NOMO-1 treated with DMSO at 0.1 percent for 48 hours (cell line): ENCODE results near the gene C1QTNF8.
A peak's percentile ranks its signal among the peaks of the same experiment; 100 is the strongest.
"Not testable (repeated sequence)": the region's sequence is repeated elsewhere in the genome, so short reads cannot be mapped to it uniquely, and the experiment has no call there.

Source experiments
- DNase-seq: peaks from one replicate; lab custom pipeline; 2025; ENCODE audit not compliant: unreplicated experiment; lab: John Stamatoyannopoulos, UW

Gene C1QTNF8

GRCh38 chr16:1094601-1095449 is 1.2 kb downstream of the C1QTNF8 start:
- DNase-seq = no peak

DNA sequence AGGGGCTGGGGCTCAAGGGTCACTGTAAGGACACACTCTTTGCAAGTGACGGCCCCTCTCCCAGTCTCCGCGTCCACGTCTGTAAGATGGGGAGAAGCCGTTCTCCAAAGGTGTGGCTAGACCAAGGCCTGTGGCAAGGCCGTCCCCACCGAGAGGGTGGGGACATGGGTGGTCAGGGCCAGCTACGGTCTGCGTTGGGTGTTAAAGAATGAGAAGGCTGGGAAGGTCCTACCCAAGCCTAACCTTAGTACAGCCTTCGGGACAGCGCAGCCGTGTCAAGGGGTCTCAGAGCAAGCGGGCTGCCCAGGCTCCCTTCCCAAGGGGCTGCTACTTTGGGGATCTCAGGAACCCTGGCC is 1.9 kb downstream of the C1QTNF8 start:
- DNase-seq = peak; percentile 8

- no peak for DNase-seq
Observed at GRCh38 chr16:1093284-1094123, 2.5 kb downstream of the C1QTNF8 start.

DNA sequence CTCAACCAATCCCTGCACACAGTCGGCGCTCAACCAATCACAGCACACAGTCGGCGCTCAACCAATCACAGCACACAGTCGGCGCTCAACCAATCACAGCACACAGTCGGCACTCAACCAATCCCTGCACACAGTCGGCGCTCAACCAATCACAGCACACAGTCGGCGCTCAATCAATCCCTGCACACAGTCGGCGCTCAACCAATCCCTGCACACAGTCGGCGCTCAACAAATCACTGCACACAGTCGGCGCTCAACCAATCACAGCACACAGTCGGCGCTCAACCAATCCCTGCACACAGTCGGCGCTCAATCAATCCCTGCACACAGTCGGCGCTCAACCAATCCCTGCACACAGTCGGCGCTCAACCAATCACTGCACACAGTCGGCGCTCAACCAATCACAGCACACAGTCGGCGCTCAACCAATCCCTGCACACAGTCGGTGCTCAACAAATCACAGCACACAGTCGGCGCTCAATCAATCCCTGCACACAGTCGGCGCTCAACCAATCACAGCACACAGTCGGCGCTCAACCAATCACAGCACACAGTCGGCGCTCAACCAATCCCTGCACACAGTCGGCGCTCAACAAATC is 3.3 kb downstream of the C1QTNF8 start:
- DNase-seq = not testable (repeated sequence)

- no peak for DNase-seq
Observed at GRCh38 chr16:1091992-1092552, 4.0 kb downstream of the C1QTNF8 start.

DNA sequence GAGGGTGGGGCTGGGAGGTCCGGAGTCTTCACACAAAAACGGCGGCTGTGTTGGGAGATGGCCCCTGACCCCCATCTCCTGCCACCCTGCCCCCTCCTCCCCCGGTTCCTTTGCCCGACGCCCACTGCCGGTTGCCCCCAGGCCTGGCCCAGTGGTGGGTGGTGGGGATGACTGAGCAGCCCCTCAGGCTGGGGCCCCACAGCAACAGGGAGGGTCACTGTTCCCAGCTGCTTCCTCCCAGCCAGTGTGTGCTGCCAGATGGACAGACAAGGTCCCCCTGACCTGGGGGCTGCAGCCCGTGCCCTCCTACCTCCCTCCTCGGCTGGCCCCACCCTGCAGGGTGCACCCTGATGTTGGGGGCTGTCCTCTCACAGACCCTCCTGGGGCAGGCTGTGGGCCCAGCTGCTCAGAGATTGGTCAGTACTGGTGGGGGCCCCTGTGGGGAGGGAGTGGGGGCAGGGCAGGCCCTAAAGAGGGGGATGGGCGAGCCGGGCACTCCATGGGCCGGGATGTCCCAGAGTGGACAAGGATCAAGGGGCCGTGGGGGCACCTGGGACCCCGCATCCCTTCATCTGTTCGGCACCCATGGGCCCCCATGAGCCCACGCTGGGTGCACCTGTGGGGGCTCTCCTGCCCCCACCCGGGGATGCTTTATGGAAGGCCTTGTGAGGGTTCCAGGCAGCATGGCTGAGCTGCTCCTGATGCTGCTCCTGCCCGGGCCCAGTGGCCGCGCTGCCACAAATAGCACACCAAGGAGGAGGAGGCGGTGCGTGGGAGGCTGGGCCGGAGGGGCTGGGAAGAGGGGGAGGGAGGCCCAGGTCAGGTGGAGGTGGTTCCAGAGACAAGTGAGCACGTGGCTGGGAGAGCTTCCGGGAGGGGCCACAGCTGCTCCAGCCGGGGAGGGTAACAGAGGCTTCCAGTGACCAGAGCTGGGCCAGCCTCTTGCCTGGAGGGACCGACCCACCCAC is 5.1 kb downstream of the C1QTNF8 start:
- DNase-seq = no peak

DNA sequence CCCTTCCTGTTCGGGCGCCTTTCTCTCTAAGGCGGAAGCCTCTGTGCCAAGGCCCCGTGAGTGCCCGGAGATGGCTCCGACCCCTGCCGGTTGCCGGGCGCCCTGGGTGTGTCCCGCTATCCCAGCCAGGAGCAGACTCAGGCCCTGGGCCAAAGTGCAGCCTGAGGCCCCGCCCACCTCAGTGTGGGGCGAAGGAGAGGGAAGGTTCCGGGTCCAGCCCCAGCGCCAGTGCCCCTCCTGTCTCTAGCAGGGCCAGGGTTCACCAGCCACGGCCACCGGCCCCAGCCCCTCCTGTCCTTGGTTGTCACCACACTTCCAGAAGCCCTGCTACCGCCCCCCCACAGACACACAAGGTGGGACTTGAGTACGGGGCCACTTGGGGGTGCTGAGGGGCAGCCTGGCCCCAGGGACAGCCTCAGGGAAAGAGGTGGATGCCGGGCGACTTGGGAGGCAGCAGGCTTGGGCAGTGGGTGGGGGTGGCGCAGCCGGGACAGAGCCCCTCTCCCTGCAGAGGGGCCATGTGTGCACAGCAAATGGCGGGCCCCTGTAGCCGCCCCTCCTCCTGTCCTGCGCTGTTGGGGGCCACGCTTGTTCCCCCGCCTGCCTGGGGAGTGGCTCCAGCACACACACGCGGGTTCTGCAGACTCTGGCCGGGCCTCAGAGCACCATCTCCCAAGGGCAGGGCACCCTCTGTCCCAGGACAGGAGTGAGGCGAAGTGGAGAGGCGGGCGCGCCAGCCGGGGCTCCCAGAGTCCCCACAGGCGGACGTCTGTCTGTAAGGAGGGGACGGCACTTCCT is 6.0 kb downstream of the C1QTNF8 start:
- no peak for DNase-seq

DNA sequence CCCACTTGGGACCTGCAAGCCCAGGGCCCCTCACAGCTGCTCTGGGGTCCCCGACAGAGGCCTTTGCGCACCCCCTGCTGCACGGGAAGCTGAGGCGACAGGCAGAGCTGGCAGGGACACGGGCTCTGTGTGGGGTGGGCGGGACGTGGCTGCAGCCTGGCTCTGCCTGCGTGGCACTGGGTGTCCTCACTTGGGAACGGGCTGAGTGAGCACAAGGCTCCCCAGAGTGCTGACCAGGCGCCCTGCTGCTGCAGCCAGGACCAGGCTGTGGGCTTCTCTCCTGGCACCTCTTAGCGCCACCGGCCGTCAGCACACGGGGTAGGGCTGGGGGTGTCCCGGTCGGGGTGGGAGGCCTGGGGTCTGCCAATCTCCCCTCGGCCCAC is 6.6 kb downstream of the C1QTNF8 start:
- DNase-seq = no peak

GRCh38 chr16:1088295-1089170 is 7.5 kb downstream of the C1QTNF8 start:
- DNase-seq = no peak

- DNase-seq = not testable (repeated sequence)
Observed at GRCh38 chr16:1086443-1086842, 9.6 kb downstream of the C1QTNF8 start.

GRCh38 chr16:1084971-1085370 is 11.1 kb downstream of the C1QTNF8 start:
- no peak for DNase-seq

- DNase-seq = no peak
Observed at GRCh38 chr16:1082952-1083675, 12.9 kb downstream of the C1QTNF8 start.

GRCh38 chr16:1082266-1082951 is 13.6 kb downstream of the C1QTNF8 start:
- DNase-seq = no peak

DNA sequence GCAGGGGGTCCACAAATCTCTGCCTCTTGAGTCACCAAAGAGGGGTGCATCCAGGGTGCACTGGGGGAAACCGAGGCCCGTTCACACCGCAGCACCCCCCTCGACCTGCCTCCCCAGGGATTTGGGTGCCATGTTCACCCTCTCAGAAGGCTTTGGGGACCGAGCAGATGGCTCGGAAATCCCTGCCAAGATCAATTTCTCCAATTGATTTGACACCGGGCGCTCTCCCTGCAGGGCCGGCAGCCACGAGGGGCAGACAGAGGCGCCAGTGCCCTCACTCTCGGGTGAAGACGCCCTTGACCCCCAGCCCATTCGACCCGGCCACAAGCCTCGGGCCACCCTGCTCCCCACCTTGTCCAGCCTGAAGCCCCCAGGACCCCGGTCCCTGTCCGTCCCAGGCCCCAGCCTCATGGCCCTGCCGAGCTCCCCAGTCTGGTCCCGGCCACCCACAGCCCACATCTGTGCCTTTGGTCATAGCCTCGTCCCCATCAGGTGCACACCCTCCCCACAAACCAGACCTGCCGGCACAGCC is 14.2 kb downstream of the C1QTNF8 start:
- no peak for DNase-seq

GRCh38 chr16:1080801-1081733 is 15.0 kb downstream of the C1QTNF8 start:
- no peak for DNase-seq
